NCI-H446 treated with DMSO at 0.1 percent for 48 hours (cell line): ENCODE results near the gene SFTA2.
"Not testable (repeated sequence)": the region's sequence is repeated elsewhere in the genome, so short reads cannot be mapped to it uniquely, and the experiment has no call there.

Experiments used
- DNase-seq: peaks from one replicate; lab custom pipeline; 2025; lab: John Stamatoyannopoulos, UW

SFTA2 gene

DNA sequence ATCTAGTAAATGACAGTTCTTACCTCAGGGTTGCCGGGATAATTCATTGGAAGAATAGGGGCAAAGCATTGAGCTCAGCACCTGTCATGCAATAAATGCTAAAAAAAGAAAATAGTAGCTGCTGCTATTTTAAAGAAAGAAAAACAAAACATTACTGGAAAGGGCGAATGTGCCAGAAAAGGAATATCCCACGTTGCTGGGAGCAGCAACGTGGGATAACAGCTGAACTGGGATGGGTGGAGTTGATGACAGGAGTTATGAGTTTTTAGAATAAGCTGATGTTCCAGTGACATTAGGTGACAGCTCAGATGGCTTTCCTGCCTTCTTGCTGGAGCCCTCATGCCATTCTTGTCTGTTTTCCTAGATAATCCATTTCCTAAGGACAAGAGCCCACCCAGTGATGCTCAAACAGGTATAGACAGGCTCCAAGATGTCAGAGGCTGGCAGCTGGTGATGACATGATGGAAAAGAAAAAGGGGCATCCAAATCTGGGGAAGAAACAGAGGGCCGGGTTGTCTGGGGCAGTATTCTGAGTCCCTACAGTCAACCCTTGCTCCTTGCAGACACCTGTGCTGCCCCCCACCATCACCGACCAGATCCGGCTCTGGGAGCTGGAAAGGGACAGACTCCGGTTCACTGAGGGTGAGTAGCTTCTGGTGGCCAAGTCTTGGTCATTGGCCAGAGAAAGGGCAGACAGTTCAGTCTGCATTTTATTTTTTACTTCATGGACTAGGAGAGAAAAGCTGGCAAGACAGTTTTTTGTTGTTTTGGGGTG, 19.0 kb downstream of the SFTA2 start:
- no peak for DNase-seq

DNA sequence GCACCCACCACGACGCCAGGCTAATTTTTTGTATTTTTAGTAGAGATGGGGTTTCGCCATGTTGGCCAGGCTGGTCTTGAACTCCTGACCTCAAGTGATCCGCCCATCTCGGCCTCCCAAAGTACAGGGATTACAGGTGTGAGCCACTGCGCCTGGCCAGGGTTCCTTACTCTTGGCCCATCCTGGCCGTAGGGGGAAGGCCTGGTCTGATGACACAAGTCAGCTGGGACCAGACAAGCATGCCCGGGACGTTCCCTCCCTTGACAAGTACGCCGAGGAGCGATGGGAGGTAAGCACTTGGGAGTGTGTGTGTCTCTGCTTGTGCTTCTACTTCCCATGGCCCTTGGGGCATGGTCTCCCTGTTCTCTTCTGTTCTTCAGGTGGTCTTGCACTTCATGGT, 21.5 kb downstream of the SFTA2 start:
- not testable (repeated sequence) for DNase-seq

DNA sequence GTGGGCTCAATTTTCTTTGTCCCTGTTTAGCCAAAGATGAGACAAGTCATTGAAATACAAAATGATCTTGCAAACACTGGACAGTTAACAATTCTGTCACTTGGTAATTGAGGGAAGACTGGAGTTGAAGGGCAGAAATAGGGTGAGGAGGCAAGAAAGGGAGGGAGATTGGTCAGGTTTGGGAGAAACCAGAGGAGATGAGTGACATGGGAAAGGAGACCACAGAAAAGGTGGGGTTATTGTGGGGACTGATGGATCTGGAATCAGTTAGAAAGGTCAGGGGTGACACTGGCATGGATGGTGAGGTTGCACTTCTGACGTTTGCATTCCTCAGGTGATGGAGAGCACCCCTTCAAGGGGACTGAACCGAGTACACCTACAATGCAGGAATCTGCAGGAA, 23.3 kb downstream of the SFTA2 start:
- no peak for DNase-seq

DNA sequence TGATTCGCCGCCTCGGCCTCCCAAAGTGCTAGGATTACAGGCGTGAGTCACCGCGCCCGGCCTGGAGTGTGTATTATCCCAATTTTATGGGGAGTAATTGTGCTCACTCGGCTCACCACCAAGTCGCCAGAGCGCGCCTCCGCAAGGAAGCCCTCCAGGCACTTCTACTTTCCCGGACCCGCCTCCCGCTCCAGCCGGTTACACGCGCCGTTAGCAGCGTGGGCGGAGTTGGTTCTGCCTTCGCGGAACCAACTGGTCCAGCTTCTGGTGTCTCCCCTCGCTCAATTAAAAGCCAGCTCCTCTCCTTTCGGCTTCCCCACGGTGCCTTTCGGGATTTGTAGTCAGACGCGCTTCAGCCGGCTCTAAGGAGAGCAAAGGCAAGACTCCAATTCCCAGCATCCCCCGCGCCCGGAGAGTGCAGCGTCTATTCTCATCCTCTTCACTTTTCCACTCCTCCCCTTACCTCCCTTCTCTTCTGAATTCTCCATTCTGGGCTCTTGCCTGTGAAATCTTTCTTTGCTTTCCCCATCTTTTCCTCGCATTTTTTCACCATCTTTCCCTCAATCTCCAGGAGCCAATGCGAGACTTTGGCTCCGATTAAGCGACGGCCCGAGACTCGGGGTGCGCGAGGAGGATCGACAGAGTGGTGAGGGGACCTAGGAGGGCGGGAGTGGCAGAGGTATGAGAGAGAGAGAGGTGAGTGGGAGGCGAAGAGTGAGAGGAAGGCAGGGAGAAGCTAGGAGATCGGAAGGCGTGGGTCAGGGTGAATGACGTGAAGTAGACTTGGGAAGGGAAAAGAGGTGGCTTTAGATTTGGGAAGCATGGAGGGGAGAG, 24.0 kb downstream of the SFTA2 start, which contains the start of gene GTF2H4:
Gene GTF2H4, plus strand, starts transcription at position 450 of the 834 bp plus-strand sequence.
- DNase-seq = peak; percentile 97

DNA sequence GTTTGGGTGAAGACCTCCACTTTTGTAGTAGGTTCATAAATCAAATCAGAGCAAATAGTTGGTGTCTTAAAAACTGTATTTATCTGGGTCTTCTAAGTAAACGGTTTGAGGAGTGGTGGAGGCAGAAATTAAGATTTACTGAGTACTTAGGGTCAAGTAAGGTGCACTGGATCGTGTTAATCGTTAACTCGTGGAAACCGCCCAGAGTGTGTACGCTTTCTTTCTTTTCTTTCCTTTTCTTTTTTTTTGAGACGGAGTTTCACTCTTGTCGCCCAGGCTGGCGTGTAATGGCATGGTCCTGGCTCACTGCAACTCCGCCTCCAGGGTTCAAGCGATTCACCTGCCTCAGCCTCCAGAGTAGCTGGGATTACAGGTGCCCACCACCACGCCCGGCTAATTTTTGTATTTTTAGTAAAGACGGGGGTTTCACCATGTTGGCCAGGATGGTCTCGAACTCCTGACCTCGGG, 24.6 kb downstream of the SFTA2 start:
- not testable (repeated sequence) for DNase-seq

GRCh38 chr6:30903236-30903635, 28.7 kb downstream of the SFTA2 start:
- DNase-seq = no peak

DNA sequence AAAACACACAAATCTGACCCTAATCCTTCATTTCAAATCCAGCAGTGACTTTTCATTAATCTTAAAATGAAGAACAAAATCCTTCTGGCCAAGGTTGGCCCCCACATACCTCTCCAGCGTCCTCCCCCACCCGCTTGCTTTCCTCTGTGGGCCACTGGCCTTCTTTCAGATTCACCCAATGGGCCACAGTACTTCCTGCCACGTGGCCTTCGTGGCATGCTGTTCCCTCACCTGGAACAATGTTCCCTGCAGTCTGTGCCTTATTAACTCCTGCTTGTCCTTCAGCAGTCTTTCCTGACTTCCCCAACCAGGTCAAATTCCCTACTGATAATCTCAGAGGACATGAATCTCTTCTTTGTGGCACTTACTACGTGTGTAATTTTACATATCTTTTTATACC, 29.3 kb downstream of the SFTA2 start:
- DNase-seq = no peak

DNA sequence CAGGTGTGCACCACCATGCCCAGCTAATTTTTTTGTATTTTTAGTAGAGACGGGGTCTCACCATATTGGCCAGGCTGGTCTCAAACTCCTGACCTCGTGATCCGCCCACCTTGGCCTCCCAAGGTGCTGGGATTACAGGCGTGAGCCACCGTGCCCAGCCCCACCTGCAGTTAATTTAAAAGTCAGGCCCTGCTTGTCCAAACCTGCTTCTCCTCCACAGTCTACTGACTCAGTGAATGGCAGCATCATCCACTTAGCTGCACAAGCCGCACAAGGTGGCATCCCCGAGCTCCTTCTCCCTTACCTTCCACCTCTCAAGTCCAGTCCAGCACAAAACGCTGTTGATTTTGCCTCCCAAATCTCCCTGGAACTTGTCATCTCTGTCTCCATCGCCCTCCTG, 29.8 kb downstream of the SFTA2 start:
- not testable (repeated sequence) for DNase-seq

DNA sequence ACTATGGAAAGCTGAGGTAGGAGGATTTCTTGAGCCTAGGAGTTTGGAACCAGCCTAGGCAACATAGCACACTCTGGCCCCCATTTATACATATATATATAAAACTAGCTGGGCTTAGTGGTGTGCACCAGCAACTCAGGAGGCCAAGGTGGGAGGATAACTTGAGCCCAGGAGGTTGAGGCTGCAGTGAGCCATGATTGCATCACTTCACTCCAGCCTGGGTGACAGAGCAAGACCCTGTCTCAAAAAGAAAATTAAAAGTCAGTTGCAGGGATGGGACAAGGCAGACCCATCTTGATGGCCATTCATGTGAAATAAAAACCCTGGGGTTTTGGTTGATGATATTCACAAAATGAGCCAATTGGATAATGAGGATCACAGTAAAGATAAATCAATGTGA, 30.5 kb downstream of the SFTA2 start:
- DNase-seq = no peak

DNA sequence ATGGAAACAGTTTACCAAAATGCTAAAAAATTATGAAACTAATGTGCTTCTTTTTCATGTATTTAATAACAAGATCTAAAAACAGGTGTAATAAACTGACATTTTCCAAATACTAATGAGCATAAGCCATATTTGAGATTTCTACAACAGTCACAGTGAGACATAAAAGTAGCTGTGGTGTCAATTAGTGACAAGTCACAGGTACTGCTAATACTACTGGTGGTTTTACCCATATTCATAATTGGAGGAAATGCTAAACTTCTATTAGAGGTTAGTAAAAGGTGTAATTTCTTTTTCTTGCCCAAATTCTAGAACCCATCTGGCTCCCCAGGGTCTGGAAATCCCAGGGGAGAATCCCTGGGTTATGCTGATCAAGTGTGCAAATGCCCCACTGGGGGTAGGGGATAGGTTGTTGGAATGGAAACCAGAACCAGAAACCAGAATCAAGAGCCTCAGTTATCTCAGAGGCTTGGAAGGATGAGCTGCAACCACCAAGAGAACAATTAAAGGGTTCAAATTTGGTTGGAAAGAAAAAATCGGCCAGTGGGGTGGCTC, 31.0 kb downstream of the SFTA2 start:
- DNase-seq = no peak

- no peak for DNase-seq
Observed at GRCh38 chr6:30898750-30899360, 33.1 kb downstream of the SFTA2 start.

DNA sequence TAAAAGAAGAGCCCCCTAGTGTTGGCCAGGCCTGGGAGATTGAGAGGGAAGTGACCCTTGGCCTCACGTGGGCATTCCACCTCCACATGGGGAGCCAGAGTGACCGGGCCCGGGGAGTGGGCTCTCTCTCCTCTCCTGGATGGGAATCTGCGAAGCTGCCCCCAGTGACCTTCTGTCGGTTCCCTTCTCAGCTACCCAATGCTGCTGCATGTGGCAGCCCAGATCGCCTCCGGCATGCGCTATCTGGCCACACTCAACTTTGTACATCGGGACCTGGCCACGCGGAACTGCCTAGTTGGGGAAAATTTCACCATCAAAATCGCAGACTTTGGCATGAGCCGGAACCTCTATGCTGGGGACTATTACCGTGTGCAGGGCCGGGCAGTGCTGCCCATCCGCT, 34.1 kb downstream of the SFTA2 start:
- no peak for DNase-seq

- no peak for DNase-seq
Observed at GRCh38 chr6:30896541-30896940, 35.4 kb downstream of the SFTA2 start.

DNA sequence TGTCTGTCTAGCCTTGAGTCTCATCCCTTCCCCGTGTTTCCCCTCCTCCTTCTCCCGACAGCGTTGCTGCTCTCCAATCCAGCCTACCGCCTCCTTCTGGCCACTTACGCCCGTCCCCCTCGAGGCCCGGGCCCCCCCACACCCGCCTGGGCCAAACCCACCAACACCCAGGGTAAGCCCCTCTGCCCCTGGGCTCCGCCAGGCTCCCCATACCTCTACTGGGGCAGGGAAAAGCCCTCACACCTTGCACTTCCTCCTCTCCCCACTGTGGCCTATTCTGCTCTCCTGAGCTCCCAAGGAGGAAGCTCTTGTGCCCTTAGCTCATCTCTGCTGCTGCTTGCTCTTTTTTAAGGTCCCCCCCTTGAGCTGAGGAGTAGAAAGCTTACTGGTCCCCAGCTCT, 36.6 kb downstream of the SFTA2 start:
- DNase-seq = no peak

- no peak for DNase-seq
Observed at GRCh38 chr6:30894935-30895334, 37.0 kb downstream of the SFTA2 start.

GRCh38 chr6:30894381-30894780, 37.6 kb downstream of the SFTA2 start:
- no peak for DNase-seq

DNA sequence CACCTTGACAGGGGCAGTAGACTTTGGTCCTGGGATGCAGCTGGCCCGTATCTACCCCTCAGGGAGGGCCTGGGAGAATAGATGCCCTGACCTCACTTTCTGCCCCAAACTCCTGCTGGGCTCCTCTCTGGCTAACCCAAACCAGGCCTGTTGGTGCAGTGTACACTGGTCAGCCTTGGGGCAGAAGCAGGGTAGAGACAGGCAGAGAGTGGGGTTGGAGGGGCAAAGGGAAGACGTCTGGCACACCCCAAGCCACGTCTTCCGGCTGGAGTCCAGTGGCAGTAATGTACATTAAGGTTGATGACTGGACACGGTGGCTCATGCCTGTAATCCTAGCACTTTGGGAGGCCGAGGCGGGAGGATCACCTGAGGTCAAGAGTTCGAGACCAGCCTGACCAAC, 38.3 kb downstream of the SFTA2 start:
- DNase-seq = no peak

DNA sequence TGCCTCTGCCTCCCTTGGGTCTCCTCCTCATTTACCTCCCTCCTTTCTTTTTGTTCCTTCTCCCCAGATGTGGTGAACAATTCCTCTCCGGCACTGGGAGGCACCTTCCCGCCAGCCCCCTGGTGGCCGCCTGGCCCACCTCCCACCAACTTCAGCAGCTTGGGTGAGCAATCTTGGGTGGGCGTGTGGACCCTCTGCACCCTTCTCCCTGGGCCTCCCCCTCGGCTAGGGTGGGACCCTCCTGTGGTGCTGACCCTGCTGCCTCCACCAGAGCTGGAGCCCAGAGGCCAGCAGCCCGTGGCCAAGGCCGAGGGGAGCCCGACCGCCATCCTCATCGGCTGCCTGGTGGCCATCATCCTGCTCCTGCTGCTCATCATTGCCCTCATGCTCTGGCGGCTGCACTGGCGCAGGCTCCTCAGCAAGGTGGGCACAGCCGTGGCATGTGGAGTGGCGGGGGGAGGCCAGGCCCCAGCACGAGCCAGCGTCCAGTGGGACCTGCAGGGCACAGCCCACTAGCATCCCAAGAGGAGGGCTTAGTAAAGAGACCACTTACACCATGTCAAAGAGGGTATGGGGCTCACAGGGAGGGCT, 38.9 kb downstream of the SFTA2 start:
- no peak for DNase-seq

- no peak for DNase-seq
Observed at GRCh38 chr6:30891816-30892538, 40.0 kb downstream of the SFTA2 start.

- DNase-seq = no peak
Observed at GRCh38 chr6:30891450-30891723, 40.6 kb downstream of the SFTA2 start.

DNA sequence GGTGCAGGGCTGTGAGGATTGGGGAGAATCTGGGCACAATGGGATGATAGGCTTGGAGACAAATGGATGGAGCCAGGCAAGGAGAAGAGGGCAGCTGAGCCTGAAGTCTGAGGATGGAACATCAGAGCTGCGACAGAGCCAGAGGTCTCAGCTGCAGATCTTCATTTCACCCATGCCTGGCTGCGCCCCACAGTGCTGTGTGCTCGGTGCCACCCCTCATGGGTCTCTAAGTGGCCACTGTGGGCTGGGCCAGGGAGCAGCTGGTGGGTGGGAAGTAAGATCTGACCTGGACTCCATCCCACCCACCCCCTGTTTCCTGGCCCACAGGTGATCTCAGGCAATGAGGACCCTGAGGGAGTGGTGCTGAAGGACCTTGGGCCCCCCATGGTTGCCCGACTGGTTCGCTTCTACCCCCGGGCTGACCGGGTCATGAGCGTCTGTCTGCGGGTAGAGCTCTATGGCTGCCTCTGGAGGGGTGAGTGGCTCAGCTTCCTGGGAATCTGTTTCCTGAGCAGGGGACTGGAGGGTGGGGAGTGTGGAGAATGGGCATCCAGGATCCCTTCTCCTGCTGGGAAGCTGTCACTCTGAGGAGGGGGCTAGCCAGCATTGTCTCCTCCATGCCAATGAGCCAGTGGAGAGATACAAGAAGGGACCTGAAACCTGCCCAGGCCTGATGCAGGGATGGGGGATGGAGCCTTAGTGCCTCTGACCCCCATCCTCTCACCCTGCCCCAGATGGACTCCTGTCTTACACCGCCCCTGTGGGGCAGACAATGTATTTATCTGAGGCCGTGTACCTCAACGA, 41.1 kb downstream of the SFTA2 start:
- DNase-seq = no peak
